GM21723 (cell line): ENCODE measurements around the gene ERBIN.
"Not testable (repeated sequence)": the region's sequence is repeated elsewhere in the genome, so short reads cannot be mapped to it uniquely, and the experiment has no call there.

Source experiments
- ATAC-seq: cut with Tn5 transposase; IDR thresholded peaks from one replicate; pipeline ENCODE4 v1.9.1; 2021; ENCODE audit warnings: mild to moderate bottlenecking, moderate library complexity; ENCODE audit not compliant: unreplicated experiment

The ERBIN gene

DNA sequence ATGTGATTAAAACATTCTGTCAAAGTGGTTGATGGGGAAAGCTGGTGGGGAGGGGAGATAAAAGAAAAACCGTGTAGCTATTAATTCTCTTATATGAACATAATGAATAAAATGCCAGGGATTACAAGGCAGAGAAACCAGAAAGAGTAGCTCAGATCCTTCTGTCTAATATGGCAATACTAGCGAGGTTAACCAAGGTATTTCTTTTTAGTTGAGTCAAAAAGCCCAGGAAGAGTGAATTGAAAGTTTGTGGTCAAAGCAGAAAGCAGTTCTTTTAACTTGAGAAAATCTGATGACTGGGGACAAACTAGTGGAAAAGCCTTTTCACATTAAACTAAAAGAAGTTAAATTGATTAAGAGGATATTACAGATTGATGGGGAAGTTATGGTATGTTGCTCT, 76.0 kb downstream of the ERBIN start:
- no peak for ATAC-seq

DNA sequence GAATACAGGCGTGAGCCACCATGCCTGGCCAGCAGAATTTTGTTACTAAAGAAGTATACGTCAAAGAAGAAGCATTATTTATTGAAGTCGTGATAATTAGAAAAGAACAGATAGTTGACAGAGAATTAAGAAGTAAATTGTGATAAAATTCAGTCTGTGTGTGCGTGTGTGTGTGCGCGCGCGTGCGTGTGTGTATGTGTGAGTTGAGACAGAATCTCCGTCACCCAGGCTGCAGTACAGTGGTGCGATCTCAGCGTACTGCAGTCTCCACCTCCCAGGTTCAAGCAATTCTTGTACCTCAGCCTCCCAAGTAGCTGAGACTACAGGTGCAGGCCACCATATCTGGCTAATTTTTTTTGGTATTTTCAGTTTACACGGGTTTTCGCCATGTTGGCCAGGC, 77.8 kb downstream of the ERBIN start:
- ATAC-seq: no peak

DNA sequence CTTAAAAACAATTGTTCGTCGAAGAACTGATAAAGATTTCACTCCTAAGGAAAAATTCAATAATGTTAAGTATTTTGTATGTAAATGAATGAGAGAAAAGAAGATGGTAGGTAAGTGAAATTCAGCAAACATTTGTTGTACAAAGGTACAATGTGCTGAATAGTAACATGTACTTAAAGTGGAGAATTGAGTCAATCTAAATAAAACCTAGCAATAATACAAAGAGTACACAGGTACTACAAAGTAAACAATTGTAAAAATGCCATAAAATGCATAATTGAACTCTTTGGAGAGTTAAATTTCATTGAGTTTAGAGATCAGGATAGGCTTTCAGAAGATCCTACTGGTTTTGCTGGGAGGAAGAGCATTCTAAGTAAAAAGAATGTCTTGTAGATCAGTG, 82.9 kb downstream of the ERBIN start:
- no peak for ATAC-seq

DNA sequence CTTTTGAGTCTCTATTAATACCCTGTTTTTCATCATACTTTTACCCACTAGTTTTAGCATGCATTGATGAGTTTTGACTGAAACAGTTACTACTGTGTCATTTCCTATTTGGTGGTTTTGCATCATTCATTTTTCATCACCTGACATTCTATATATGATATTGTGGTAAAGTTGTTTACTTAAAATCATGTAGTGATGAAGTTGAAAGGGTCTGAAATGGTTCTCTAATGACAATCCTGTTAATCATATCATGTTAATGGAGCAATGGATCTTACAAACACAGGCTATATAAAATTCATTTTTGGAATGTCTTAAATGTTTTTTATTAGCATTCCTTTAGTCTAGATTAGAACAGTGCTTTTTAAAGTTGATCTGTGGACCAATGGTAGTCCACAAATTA, 84.1 kb downstream of the ERBIN start:
- ATAC-seq: peak; percentile 45

DNA sequence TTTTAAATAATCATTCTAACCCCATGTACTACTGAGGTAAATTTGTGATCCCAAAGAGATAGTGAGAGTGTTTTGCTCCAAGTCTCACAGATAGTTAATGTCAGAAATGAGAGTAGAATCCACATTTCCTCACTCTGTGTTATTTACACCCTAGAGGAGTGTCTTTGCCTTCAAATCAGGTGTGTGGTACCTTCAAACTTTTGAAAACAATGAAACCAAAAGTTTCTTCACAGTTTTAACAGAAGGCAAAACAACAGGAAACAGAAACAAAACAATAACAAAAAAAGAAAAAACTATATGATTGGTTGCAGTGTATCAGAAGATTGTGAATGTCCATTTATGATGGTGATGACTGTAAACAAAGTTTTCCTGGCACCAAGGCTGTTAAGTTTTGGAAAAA, 85.9 kb downstream of the ERBIN start:
- ATAC-seq: peak; percentile 68

DNA sequence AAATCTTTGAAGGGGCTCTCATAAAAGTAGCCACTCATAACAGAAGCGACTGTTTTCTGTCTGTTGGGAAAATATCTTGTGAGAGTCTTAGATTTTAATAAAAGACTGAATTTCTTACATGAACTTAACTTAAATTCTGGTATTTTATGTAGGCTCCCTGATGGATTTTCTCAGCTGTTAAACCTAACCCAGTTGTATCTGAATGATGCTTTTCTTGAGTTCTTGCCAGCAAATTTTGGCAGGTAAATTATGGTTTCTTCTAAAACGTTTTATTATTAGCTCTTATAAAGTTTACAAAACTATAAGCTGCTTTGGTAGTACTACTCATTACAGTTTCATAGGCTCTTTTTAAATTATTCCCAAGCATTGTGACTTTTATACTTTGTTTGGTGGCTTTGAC, 87.0 kb downstream of the ERBIN start:
- no peak for ATAC-seq

DNA sequence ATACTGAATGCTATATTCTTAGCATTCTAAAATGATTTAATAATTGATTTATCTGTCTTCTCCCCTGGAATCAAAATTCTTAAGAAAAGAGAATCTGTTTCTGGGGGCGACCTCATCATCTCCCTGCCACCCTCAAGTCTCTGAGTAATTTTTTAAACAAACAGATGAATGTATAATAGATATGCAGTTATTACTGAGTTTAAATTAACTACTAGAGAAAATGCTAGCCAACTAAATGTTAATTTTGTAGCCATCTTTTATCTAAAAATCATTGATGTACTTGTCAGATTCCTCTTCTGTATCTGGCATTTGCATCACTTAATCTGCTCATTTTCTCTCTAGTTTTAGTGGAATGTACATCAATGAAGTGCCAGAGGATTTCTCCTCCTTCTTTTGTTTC, 87.5 kb downstream of the ERBIN start:
- no peak for ATAC-seq

DNA sequence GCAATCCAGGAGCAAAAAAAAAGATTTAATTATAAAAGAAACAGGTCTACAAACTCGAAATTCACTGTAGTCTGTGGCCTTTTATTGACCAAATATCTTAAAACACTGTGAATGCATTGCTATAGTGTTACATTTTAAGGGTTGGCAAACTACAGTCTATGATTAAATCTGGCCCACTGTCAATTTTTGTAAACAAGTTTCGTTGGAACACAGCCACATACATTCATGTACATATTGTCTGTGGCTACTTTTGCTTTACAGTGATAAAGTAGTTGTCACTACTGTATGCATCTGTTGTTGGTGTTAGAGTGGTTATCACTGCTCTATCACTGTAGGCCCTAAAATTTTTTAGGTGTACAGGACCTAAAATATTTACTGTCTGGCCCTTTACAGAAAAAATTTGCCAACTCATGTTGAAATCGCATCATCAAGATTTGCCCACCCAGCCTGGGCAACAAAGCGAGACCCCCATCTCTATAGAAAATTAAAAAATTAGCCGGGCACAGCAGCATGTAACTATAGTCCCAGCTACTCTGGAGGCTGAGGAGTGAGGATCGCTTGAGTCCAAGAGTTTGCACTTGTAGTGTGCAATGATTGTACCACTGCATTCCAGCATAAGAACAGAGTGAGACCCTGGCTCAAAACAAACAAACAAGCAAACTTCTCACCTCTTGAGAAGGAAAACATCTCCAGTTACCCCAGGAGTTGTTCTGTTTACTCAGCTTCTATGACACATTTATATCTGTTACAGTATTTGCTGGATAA, 89.0 kb downstream of the ERBIN start:
- no peak for ATAC-seq

DNA sequence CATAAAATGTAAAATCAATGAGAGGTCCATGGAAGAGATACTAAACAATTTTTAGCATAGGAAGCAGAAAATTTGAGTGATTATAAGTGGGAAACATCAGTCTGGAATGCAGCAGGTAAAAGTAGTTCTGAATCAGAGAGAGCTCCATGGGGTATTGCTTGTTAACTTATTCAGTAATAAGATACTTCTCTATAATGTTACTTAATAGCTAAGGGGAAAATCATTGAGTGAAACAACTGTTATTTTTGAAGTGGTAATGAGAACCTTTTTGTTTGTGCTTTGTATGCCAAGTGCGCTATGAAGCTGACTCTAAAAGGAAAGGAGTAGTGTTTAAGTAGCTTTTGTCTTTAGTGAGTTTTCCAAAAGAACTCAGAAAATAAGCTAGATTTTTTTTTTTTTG, 95.2 kb downstream of the ERBIN start:
- no peak for ATAC-seq

DNA sequence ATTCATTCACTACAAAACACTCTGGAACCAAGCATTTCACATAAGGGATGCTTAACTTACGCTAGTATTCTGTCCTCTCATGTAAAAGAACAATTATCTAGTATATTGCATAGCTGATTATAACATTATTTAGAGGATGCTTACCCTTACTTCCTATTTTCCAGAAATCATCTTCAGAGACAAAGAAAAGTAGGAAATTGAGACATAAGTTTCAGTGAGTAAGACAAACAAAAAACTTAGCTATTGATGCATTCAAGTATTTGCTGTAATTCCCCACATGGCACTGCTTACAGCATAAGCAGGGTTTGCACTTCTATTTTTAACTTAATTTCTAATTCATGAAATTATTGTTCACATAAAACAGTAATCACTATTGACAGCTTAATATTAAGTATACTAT, 112.9 kb downstream of the ERBIN start:
- ATAC-seq: no peak

DNA sequence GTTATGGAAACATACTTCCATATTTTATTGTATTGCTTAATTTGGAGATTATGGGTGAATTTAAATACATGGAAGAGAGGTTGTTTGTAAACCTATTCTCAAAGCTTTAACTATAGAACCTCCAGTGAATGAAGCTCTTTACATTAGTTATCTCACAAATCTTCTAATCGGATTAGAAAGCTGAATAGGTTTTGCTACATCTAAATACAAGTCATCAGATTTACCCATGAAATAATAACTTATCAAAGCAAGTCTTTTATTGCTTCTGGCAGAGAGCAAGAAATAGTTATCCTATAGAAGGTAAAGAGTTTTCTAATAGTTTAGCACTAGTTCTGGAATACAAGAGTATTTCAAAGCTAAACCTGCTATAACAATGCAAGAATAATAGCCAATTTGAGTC, 113.3 kb downstream of the ERBIN start:
- ATAC-seq: no peak

DNA sequence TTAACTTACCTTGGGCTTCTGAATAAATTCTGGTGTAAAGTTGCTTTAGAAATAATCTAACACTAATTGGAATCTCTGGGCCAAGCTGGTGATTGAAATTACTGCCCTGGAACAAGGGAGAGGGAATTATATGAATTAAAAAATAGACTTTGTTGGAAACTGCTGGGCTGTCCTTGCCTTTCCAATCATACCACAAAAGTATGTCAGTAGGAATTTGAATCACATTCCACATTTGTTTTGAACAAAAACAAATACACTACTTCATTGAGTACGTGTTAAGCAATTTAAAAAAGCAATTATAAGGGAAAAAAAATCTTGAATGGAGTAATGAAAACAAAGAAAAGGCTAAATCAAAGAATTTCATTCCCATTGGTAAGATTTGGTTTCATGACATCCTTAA, 115.3 kb downstream of the ERBIN start:
- no peak for ATAC-seq

DNA sequence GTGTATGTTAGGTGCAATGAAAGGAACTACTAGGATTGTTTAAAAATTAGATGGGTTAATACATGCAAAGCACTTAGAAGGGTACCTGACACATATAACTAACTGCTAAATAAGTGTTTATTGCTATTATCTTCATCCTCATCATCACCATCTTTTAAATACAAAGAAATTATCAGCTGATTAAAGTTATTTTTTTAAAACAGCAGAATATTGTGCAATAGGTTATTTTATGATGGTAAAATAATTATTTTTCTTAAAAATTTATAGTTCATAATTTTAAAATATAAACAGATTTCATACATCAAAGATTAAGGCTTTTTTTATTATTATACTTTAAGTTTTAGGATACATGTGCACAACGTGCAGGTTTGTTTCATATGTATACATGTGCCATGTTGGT, 130.9 kb downstream of the ERBIN start:
- ATAC-seq: no peak

DNA sequence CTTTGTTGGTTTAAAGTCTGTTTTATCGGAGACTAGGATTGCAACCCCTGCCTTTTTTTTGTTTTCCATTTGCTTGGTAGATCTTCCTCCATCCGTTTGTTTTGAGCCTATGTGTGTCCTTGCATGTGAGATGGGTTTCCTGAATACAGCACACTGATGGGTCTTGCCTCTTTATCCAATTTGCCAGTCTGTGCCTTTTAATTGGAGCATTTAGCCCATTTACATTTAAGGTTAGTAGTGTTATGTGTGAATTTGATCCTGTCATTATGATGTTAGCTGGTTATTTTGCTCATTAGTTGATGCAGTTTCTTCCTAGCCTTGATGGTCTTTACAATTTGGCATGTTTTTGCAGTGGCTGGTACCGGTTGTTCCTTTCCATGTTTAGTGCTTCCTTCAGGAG, 134.9 kb downstream of the ERBIN start:
- not testable (repeated sequence) for ATAC-seq

DNA sequence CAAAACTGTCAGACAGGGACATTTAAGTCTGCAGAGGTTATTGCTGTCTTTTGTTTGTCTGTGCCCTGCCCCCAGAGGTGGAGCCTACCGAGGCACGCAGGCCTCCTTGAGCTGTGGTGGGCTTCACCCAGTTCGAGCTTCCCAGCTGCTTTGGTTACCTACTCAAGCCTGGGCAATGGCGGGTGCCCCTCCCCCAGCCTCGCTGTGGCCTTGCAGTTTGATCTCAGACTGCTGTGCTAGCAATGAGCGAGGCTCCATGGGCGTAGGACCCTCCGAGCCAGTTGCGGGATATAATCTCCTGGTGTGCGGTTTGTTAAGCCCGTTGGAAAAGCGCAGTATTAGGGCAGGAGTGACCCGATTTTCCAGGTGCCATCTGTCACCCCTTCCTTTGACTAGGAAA, 136.7 kb downstream of the ERBIN start:
- ATAC-seq: not testable (repeated sequence)

DNA sequence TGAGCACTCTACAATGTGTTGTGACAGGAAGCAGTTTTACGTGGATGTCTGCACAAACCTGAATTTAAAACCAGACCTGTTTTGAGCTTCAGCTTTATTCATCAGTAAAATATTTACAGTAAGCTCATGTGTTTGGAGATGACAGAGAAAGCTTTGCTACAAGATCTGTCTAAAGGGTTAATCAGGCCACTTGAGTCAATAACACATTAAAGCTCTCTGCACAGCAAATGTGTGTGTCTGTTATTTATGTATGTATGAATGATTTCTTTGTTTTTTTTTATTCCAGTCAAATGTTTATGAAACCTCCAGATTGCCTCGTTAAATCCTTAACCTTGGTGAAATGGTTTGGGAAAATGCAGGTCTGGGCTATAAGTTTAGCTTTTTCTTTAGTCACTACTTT, 140.5 kb downstream of the ERBIN start:
- ATAC-seq: no peak

DNA sequence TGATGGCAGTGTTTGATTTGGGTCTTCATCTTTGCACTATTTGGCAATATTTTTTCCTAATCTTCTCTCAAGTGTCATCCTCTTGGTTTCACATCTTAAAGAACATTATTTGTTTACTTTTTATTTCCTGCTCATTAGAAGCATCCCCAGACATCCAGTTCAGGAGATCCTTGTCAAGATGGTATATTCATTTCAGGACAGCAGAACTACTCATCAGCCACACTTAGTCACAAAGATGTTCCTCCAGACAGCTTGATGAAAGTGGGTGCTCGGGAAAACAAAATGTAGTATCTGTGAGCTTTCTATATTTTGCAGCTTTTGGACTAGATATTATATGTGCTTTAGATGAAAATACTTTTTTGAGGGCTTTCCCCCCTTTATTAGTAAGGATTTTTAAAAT, 145.7 kb downstream of the ERBIN start:
- no peak for ATAC-seq

DNA sequence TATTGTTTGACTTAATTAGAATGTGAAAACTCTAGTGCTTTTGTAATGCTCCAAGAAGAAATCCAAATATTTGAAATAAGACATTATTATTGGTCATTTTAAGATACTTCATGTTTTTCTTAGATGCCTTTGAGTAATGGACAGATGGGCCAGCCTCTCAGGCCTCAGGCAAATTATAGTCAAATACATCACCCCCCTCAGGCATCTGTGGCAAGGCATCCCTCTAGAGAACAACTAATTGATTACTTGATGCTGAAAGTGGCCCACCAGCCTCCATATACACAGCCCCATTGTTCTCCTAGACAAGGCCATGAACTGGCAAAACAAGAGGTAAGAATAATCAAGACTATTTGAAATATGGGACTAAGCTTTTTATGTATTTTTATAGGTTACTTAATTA, 148.5 kb downstream of the ERBIN start:
- no peak for ATAC-seq

DNA sequence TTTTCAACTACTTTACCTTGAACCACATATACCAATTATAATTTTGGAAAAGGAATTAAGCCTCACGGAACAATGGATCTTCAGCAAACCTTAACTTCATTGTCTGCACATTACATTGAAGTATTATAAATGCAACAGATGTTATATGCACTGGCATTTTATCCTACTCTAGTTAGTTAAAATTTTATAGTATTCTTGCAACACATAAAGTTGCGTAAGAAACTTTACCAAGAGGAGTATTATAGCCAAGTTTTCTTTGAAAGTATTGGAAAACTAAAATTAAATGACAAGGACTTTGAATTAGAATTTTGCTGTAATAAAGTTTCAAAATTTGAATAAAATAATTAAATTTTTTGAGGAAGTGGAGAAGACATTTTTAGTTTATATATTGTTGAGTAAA, 154.3 kb downstream of the ERBIN start:
- no peak for ATAC-seq

DNA sequence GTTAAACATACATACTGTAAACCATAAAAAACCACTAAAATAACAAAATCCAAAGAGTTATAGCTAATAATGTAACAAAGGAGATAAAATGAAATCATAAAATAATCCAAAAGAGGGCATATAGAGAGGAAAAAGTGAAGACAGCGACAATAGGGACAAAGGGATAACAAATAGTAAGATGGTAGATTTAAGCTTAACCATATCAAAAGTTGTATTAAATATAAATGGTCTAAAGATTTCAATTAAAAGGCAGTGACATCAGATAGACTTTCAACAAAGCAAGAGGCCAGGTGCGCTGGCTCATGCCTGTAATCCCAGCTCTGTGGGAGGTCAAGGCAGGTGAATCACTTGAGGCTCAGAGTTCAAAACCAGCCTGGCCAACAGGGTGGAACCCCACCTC, 163.0 kb downstream of the ERBIN start:
- no peak for ATAC-seq

DNA sequence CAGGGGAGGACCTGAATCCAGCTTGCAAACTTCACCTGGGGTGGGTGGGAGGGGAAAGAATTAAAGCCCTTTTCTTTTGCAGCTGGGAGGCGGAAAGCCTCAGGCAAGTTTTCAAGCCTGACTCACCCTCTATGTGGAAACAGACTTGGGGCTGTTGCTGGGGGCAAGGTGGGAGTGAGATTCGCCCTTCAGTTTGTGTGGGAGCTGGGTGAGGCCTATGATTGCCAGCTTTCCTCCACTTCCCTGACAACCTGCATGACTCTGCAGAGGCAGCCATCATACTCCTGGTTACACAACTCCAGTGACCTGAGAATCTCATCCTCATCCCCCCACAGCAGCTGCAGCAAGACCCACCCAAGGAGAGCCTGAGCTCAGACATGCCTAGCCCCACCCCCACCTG, 174.5 kb downstream of the ERBIN start:
- no peak for ATAC-seq

DNA sequence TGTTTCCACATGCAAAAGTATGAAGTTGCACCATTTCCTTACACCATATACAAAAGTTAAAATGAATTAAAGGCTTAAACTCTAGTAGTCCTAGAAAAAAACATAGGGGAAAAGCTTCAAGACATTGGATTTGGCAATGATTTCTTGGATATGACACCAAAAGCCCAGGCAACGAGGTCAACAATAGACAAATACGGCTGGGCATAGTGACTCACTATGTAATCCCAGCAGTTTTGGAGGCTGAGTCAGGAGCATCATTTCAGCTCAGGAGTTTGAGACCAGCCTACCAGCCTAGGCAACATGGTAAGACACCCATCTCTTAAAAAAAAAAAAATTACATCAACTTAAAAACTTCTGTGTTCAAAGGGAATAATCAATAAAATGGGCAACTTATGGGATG, 186.8 kb downstream of the ERBIN start:
- ATAC-seq: no peak

DNA sequence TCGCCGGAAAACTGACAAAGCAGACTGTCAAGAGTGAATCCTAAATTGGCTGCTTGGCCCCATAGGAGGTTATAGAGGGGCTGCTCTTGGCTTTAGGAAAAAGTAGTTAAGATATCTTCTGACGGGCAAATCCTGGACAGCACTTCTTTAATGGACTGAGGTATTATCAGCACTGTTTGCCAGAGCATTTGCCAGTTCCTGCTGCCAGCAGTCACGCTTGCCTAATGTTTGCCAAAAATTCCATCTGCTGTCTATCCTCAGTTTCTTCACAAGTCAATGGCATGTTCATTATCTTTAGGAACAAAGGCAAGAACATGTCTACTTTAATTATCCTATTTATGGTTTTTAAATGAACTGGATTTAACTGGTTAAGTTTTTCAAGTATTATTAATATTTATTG, 191.9 kb downstream of the ERBIN start:
- no peak for ATAC-seq
